K562 (cell line): Measurements from ENCODE around the gene DCHS2. TPM values are rescaled to one million over a fixed set of nuclear protein-coding genes. Genes with fewer than 3 reads are reported as not detected.

Experiments
- DPF2 ChIP-seq: fragments of 450-650 bp; IDR thresholded peaks from 2 replicates; pipeline ENCODE4 v1.6.1; 2016
- ETV6 ChIP-seq, 3 experiments: fragments of 150-350 bp in 1 of 3; sonication (generic) in 1 of 3; formaldehyde crosslinking in 1 of 3; IDR thresholded peaks; 2 replicates each; pipeline versions ENCODE4 v1.6.1 to v1.8.0; 2014 to 2022; ENCODE audit warnings: borderline replicate concordance in 2 of 3, low read depth in 2 of 3, antibody characterized with exemption in 1 of 3, low read length in 1 of 3, mild to moderate bottlenecking in 1 of 3, missing genetic modification reagents in 1 of 3
- FOXA1 ChIP-seq: fragments of 450-650 bp; IDR thresholded peaks from 2 replicates; pipeline ENCODE4 v1.6.1; 2016; ENCODE audit warnings: mild to moderate bottlenecking, borderline replicate concordance
- FOXA3 ChIP-seq, 2 experiments: fragments of 450-650 bp in 1 of 2; sonication (generic) in 1 of 2; formaldehyde crosslinking; IDR thresholded peaks in 1 of 2; conservative IDR thresholded peaks in 1 of 2; 2 replicates each; pipeline versions ENCODE4 v1.4.0 to v1.8.0; 2020 to 2022; ENCODE audit warnings: mild to moderate bottlenecking in 2 of 2, missing genetic modification reagents in 1 of 2
- FUS ChIP-seq: fragments of 200-400 bp; formaldehyde crosslinking; optimal IDR thresholded peaks from 2 replicates; pipeline ENCODE3; 2017; ENCODE audit warnings: low read depth, low read length
- HNRNPUL1 ChIP-seq: fragments of 200-400 bp; formaldehyde crosslinking; IDR thresholded peaks from 2 replicates; pipeline ENCODE4 v1.6.1; 2017; ENCODE audit warnings: low read length
- KAT2B ChIP-seq: IDR thresholded peaks from one replicate; pipeline ENCODE4 v1.6.1; 2012; ENCODE audit warnings: low read depth, mild to moderate bottlenecking, control low read depth, inconsistent platforms, low read length, moderate library complexity
- MLLT1 ChIP-seq, 2 experiments: fragments of 450-650 bp; IDR thresholded peaks; 2 replicates each; pipeline ENCODE4 v1.6.1; 2016
- NFE2 ChIP-seq: IDR thresholded peaks from 2 replicates; pipeline ENCODE4 v1.6.1; 2014; ENCODE audit warnings: antibody characterized with exemption, low read depth
- POLR2G ChIP-seq: fragments of 200-400 bp; formaldehyde crosslinking; IDR thresholded peaks from 2 replicates; pipeline ENCODE4 v1.6.1; 2017; ENCODE audit warnings: low read depth, mild to moderate bottlenecking, antibody characterized with exemption, low read length, moderate library complexity
- PRMT5 ChIP-seq: sonication (generic); formaldehyde crosslinking; IDR thresholded peaks from 2 replicates; pipeline ENCODE4 v1.5.0; 2020; ENCODE audit warnings: missing genetic modification reagents
- PTRF ChIP-seq: fragments of 450-650 bp; IDR thresholded peaks from 2 replicates; pipeline ENCODE4 v1.6.1; 2016; ENCODE audit warnings: mild to moderate bottlenecking, missing genetic modification characterization, missing compliant biosample characterization
- SP2 ChIP-seq: IDR thresholded peaks from 2 replicates; pipeline ENCODE4 v1.6.1; 2011; ENCODE audit warnings: mild to moderate bottlenecking, low read depth, low read length, moderate library complexity; ENCODE audit not compliant: poor library complexity, severe bottlenecking; ENCODE audit errors: extremely low read depth
- SPI1 ChIP-seq: IDR thresholded peaks from 2 replicates; pipeline ENCODE4 v1.6.1; 2011; ENCODE audit warnings: low read depth, low read length, control low read depth, borderline replicate concordance
- TARDBP ChIP-seq: fragments of 450-650 bp; IDR thresholded peaks from 2 replicates; pipeline ENCODE4 v1.6.1; 2016
- TFAP4 ChIP-seq: sonication (generic); formaldehyde crosslinking; IDR thresholded peaks from 2 replicates; pipeline ENCODE4 v1.8.0; 2022; ENCODE audit warnings: missing genetic modification reagents, mild to moderate bottlenecking, moderate library complexity, borderline replicate concordance
- TRIM24 ChIP-seq, 2 experiments: fragments of 450-650 bp; IDR thresholded peaks; 2 replicates each; pipeline ENCODE4 v1.6.1; 2016
- ZNF280B ChIP-seq: fragments of 250-450 bp; sonication (Bioruptor Pico); IDR thresholded peaks from 2 replicates; pipeline ENCODE4 v1.5.1; 2021; ENCODE audit warnings: mild to moderate bottlenecking
- ZNF445 ChIP-seq: fragments of 250-450 bp; sonication (Bioruptor Pico); IDR thresholded peaks from 2 replicates; pipeline ENCODE4 v1.4.0; 2020; ENCODE audit warnings: low read depth, mild to moderate bottlenecking, moderate library complexity
- polyA plus RNA-seq, 8 experiments: library from polyadenylated mRNA; depleted of rRNA in 4 of 8; stranded (reverse) in 5 of 8; unstranded in 3 of 8; fragments of >200 nt; fragmentation: Nextera tagmentation in 2 of 8; fragmentation: Illumina TruSeq in 1 of 8; extraction: Ambion mirVana in 2 of 8; extraction: Trizol in 1 of 8; gene quantifications; 2 replicates each; pipeline versions ENCODE4 v1.2.1 to v1.2.3, GENCODE V29; 2011 to 2014; ENCODE audit warnings: inconsistent platforms in 1 of 8, missing spikeins in 1 of 8
- total RNA-seq, 7 experiments: library from RNA; depleted of rRNA in 6 of 7; stranded (reverse); fragments of >200 nt in 6 of 7; fragmentation: Illumina TruSeq in 2 of 7; extraction: Trizol in 2 of 7; gene quantifications; 2 replicates each; pipeline versions ENCODE4 v1.2.1 to v1.2.3, GENCODE V29; 2011 to 2021; ENCODE audit warnings: low replicate concordance in 1 of 7
- TF ChIP-seq, protein P1 (sequence below): fragments of 450-650 bp; formaldehyde crosslinking; IDR thresholded peaks from 2 replicates; pipeline ENCODE4 v1.4.0; 2020; ENCODE audit warnings: mild to moderate bottlenecking, moderate library complexity
- TF ChIP-seq, protein P2 (sequence below): IDR thresholded peaks from 2 replicates; pipeline ENCODE4 v1.6.1; 2014; ENCODE audit warnings: antibody characterized with exemption

DCHS2 gene
- total and polyA plus RNA-seq, 9 of the 15 experiments (the other 6 are each of a cell fraction or from before 2014, with no cell fraction given): 0.49 to 7.1 (median 5.3) TPM

GRCh38 chr4:154205471-154205870, 286.1 kb downstream of the DCHS2 start (continued):
- peak in 1 of 2 experiments; percentile 36; a peak in 1 of 4 replicates for TF ChIP-seq TRIM24 (IDR thresholded peaks at IDR 0.05)
- no peak for TF ChIP-seq POLR2G
- TF ChIP-seq ETV6 (IDR thresholded peaks at IDR 0.05; ENCODE audit: borderline replicate concordance in 1 of 2, low read depth in 2 of 2, low read length in 1 of 2): no peak
- TF ChIP-seq ETV6 (CRISPR knock-in tag; IDR thresholded peaks at IDR 0.05; ENCODE audit: borderline replicate concordance): no peak
- no peak for TF ChIP-seq SPI1
- TF ChIP-seq PRMT5 (CRISPR knock-in tag): no peak
- TF ChIP-seq DPF2: peak; percentile 56; the same call in 1 of the 2 replicates
- TF ChIP-seq, protein P1, sequence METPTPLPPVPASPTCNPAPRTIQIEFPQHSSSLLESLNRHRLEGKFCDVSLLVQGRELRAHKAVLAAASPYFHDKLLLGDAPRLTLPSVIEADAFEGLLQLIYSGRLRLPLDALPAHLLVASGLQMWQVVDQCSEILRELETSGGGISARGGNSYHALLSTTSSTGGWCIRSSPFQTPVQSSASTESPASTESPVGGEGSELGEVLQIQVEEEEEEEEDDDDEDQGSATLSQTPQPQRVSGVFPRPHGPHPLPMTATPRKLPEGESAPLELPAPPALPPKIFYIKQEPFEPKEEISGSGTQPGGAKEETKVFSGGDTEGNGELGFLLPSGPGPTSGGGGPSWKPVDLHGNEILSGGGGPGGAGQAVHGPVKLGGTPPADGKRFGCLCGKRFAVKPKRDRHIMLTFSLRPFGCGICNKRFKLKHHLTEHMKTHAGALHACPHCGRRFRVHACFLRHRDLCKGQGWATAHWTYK (CRISPR knock-in tag): no peak
- no peak for TF ChIP-seq MLLT1 (IDR thresholded peaks at IDR 0.05)
- no peak for TF ChIP-seq HNRNPUL1
- no peak for TF ChIP-seq ZNF445 (CRISPR knock-in tag)
- TF ChIP-seq FUS: no peak
- TF ChIP-seq FOXA1: peak; percentile 62
- TF ChIP-seq TFAP4: no peak
- no peak for TF ChIP-seq NFE2
- no peak for TF ChIP-seq KAT2B
- TF ChIP-seq, protein P2, sequence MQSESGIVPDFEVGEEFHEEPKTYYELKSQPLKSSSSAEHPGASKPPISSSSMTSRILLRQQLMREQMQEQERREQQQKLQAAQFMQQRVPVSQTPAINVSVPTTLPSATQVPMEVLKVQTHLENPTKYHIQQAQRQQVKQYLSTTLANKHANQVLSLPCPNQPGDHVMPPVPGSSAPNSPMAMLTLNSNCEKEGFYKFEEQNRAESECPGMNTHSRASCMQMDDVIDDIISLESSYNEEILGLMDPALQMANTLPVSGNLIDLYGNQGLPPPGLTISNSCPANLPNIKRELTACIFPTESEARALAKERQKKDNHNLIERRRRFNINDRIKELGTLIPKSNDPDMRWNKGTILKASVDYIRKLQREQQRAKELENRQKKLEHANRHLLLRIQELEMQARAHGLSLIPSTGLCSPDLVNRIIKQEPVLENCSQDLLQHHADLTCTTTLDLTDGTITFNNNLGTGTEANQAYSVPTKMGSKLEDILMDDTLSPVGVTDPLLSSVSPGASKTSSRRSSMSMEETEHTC: peak; percentile 78
- TF ChIP-seq ZNF280B: no peak
- no peak for TF ChIP-seq SP2
- peak in 1 of 2 experiments; percentile 98; a peak in 2 of 4 replicates for TF ChIP-seq FOXA3 (CRISPR knock-in tag; conservative IDR thresholded peaks at IDR 0.05 in 1 of 2, IDR thresholded peaks at IDR 0.05 in 1 of 2)
- no peak for TF ChIP-seq PTRF
- no peak for TF ChIP-seq TARDBP
